ENCODE data around the gene NIPAL1. TPM values are rescaled to one million over a fixed set of nuclear protein-coding genes. Genes with fewer than 3 reads are reported as not detected.

Gene NIPAL1
- total RNA-seq, 1 donor from 2014 or later, result 0.43 TPM

Other genes starting within 250 kb of the NIPAL1 start
- 65.0 TPM for gene CORIN, start 178.7 kb upstream of the NIPAL1 start, total RNA-seq
- 3.8 TPM for gene NFXL1, start 102.2 kb upstream of the NIPAL1 start, total RNA-seq
- gene CNGA1, start 91 bp upstream of the NIPAL1 start, total RNA-seq, result 0.24 TPM
- gene TXK, start 117.5 kb downstream of the NIPAL1 start, total RNA-seq, result 0.43 TPM